SK-N-MC (cell line): ENCODE results near the gene FOXA1.

Experiments used
- DNase-seq: peaks from one replicate; pipeline ENCODE4 v3.0.0-alpha.2; 2011; ENCODE audit warnings: low read depth, low spot score
- H3K27ac ChIP-seq: fragments of 200-600 bp; sonication (generic); 2 replicates; pipeline ENCODE4 v1.5.1; 2016; ENCODE audit warnings: mixed run types
- H3K36me3 ChIP-seq: fragments of 200-600 bp; sonication (generic); 2 replicates; pipeline ENCODE4 v1.6.1; 2017; ENCODE audit warnings: antibody characterized with exemption, low read length, mixed read lengths; ENCODE audit not compliant: insufficient read depth
- H3K4me3 ChIP-seq: fragments of 200-600 bp; sonication (generic); 2 replicates; pipeline ENCODE4 v1.5.1; 2016
- H3K9ac ChIP-seq: fragments of 200-600 bp; sonication (generic); 2 replicates; pipeline ENCODE4 v1.8.0; 2017; ENCODE audit warnings: mixed run types, mixed read lengths; ENCODE audit not compliant: insufficient read length
- H3K9me3 ChIP-seq: fragments of 200-600 bp; sonication (generic); 2 replicates; pipeline ENCODE4 v1.6.1; 2017; ENCODE audit warnings: low read depth, mild to moderate bottlenecking, antibody characterized with exemption, low read length, moderate library complexity, mixed read lengths
- EZH2 ChIP-seq: fragments of 200-600 bp; sonication (generic); IDR thresholded peaks from one replicate; pipeline ENCODE4 v1.6.1; 2017; ENCODE audit warnings: antibody characterized with exemption
- FOXP2 ChIP-seq: optimal IDR thresholded peaks from 2 replicates; pipeline ENCODE3; 2011; ENCODE audit warnings: mild to moderate bottlenecking, moderate library complexity; ENCODE audit not compliant: insufficient read depth; ENCODE audit errors: extremely low read length, control extremely low read depth
- POLR2AphosphoS5 ChIP-seq: IDR thresholded peaks from 2 replicates; pipeline ENCODE4 v1.6.1; 2012; ENCODE audit warnings: mild to moderate bottlenecking, low read depth, low read length, borderline replicate concordance

FOXA1 gene

GRCh38 chr14:37598747-37599506 is 3.9 kb upstream of the FOXA1 start:
- Histone ChIP-seq H3K9me3 (no peaks in the 10 kb centered on the region), H3K27ac (no peak overlapping the region), H3K4me3 (peak overlapping the region; percentile 61; the same call in 1 of the 2 replicates), H3K36me3 (no peaks in the 10 kb centered on the region), H3K9ac (no peak overlapping the region)
- TF ChIP-seq FOXP2 (no peak), EZH2 (no peak), POLR2AphosphoS5 (no peak)
- no peak for DNase-seq

DNA sequence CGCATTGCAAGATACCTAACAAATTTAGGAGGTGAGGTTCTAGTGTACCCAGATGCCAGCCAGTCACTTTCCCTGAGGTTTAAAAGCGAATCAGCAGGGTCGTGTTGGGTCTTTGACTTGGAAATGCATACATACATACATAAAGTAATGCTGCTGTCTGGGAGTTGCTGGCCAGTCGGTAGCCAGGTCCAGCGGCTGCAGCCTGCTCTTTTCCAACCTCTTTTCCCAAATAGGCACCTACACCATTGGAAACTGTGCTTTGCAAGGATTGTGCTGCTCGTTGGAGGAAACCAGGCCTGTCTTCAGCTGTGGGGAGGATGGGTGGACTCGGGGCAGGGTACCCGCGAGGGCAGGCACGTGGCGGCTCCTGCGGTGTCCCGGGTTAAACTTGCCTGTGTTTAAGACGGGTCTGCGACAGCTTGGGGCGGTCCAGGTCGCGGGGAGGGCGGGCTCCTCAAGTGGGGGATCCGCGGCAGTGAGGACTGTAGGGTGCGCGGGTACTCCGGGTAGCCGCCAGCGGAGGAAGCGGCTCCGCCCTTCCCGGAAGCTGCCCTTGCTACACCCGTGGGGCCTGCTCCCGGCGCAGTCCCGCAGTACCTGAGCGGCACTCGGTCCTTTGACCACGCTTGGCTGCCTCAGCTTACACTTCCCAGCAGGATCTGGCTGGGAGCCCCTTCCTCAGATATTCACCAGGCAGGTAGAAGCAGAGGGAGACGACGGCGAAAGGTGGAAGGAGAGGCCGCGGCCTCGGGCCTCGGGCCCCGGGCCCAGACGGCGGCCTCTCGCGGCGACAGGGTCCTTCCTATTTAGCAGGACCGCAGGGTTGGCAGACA is 3.1 kb upstream of the FOXA1 start:
- Histone ChIP-seq H3K36me3 (no peaks in the 10 kb centered on the region), H3K27ac (no peak overlapping the region), H3K4me3 (no peak overlapping the region), H3K9ac (no peak overlapping the region), H3K9me3 (no peaks in the 10 kb centered on the region)
- no peak for DNase-seq
- TF ChIP-seq POLR2AphosphoS5 = no peak
- TF ChIP-seq FOXP2 = no peak
- TF ChIP-seq EZH2 = no peak

GRCh38 chr14:37597538-37597913 is 2.5 kb upstream of the FOXA1 start:
- Histone ChIP-seq H3K4me3 (no peak overlapping the region), H3K9ac (no peak overlapping the region), H3K27ac (no peak overlapping the region), H3K9me3 (no peaks in the 10 kb centered on the region), H3K36me3 (no peaks in the 10 kb centered on the region)
- DNase-seq = no peak
- TF ChIP-seq FOXP2 = no peak
- no peak for TF ChIP-seq POLR2AphosphoS5
- TF ChIP-seq EZH2 = no peak

- H3K36me3 ChIP-seq = peaks cover 2% of the 10 kb centered on the region; the same call in 1 of the 2 replicates
- H3K9ac ChIP-seq = no peak overlapping the region
- no peak for TF ChIP-seq POLR2AphosphoS5
- TF ChIP-seq EZH2 = no peak
- TF ChIP-seq FOXP2 = no peak
- H3K27ac ChIP-seq = peak overlapping the region; percentile 62; the same call in 1 of the 2 replicates
- H3K4me3 ChIP-seq = peak overlapping the region; percentile 90
- no peak for DNase-seq
- no peaks in the 10 kb centered on the region for H3K9me3 ChIP-seq
Measured at GRCh38 chr14:37596790-37597472, 1.9 kb upstream of the FOXA1 start.

DNA sequence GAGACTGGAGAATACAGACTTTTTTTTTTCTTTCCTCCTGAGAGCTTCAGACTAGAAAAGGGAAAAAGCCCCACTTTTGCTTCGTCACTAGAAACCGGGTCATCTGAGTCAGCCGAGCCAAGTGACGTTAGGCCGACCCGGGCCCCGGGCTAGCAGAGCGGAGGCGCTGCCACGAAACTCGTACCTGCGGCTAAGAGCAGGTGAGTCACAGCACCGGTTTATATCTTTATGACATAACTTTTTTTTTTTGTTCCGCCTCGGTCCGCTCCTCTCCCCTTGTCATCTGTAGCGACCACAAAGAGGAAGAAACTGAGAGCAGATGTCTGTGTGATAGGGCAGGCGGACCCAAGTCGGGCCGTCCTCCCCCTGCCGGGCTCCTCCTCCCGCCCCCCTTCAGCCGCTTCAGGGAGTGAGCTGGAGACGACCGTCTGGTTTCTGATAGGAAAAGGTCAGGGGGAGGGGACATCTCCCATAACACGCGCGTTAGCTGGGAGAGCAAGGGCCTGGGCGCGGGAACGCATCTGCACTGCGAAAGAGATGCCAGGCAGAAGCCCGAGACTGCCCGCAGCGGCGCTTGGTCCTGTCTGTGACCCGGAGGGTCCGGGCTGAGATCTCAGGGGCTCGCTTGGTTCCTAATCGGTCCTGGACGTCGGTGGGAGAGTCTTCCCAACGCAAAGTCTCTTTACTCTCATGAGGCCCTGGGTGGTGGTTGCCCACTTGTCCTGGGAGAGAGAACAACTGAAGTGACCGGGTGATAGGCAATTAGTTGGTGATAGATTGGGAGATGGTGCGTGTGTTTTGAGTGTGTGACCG is 966 bp upstream of the FOXA1 start:
- H3K4me3 ChIP-seq = peak overlapping the region; percentile 90
- H3K27ac ChIP-seq = no peak overlapping the region
- H3K9me3 ChIP-seq = no peaks in the 10 kb centered on the region
- peaks cover 8% of the 10 kb centered on the region; the same call in 1 of the 2 replicates for H3K36me3 ChIP-seq
- H3K9ac ChIP-seq = peak overlapping the region; percentile 58
- no peak for DNase-seq
- TF ChIP-seq EZH2 (no peak), FOXP2 (no peak), POLR2AphosphoS5 (no peak)

- Histone ChIP-seq H3K27ac (peak overlapping the region; percentile 74), H3K4me3 (peak overlapping the region; percentile 90), H3K9me3 (no peaks in the 10 kb centered on the region), H3K36me3 (peaks cover 11% of the 10 kb centered on the region), H3K9ac (peak overlapping the region; percentile 74)
- DNase-seq = peak; percentile 78
- TF ChIP-seq POLR2AphosphoS5 (no peak; the same call in 1 of the 2 replicates), EZH2 (no peak), FOXP2 (no peak)
Measured at GRCh38 chr14:37594238-37594970, 645 bp downstream of the FOXA1 start.

GRCh38 chr14:37593511-37594237 is 1.4 kb downstream of the FOXA1 start:
- no peak for DNase-seq
- H3K9ac ChIP-seq = peak overlapping the region; percentile 74
- no peaks in the 10 kb centered on the region for H3K9me3 ChIP-seq
- H3K27ac ChIP-seq = no peak overlapping the region
- peak overlapping the region; percentile 90 for H3K4me3 ChIP-seq
- TF ChIP-seq EZH2 (no peak), POLR2AphosphoS5 (no peak), FOXP2 (no peak)
- H3K36me3 ChIP-seq = peaks cover 11% of the 10 kb centered on the region
